Ovary (tissue), 9 donors: Measurements from ENCODE around the gene CDC25A. TPM values are rescaled to one million over a fixed set of nuclear protein-coding genes. Genes with fewer than 3 reads are reported as not detected.

Source experiments
- DNase-seq, 5 donors: peaks; one replicate each; pipeline ENCODE4 v3.0.0-alpha.2; 2019 to 2020
- H3K27ac ChIP-seq, 2 donors: fragments of 200-600 bp; one replicate each; pipeline versions ENCODE4 v1.5.1 to v1.8.0; 2019 to 2022
- H3K27me3 ChIP-seq: fragments of 200-600 bp; one replicate; pipeline ENCODE4 v1.8.0; 2022
- H3K36me3 ChIP-seq: fragments of 200-600 bp; sonication (generic); one replicate; pipeline ENCODE4 v1.5.1; 2019
- H3K4me1 ChIP-seq: one replicate; pipeline ENCODE4 v1.8.1; 2013; ENCODE audit warnings: mild to moderate bottlenecking, moderate library complexity; ENCODE audit not compliant: insufficient read depth
- H3K4me3 ChIP-seq: fragments of 200-600 bp; sonication (generic); one replicate; pipeline ENCODE4 v1.5.1; 2017
- H3K9me3 ChIP-seq, 2 donors: fragments of 200-600 bp in 1 of 2; sonication (generic) in 1 of 2; one replicate each; pipeline versions ENCODE4 v1.5.1 to v1.8.1; 2013 to 2019; ENCODE audit warnings: mild to moderate bottlenecking in 1 of 2, moderate library complexity in 1 of 2
- EP300 ChIP-seq: sonication (generic); formaldehyde crosslinking; IDR thresholded peaks from one replicate; pipeline ENCODE4 v1.6.1; 2017; ENCODE audit warnings: antibody characterized with exemption
- POLR2A ChIP-seq: fragments of 450-650 bp; IDR thresholded peaks from one replicate; pipeline ENCODE4 v1.6.1; 2017; ENCODE audit warnings: antibody characterized with exemption, mild to moderate bottlenecking, moderate library complexity
- WGBS, 3 donors: extraction: QIAGEN DNeasy Blood & Tissue Kit in 1 of 3; methylation state at CpG; one replicate each; pipeline versions ENCODE4 v1.1.5 to v1.1.7; 2013 to 2017; 5-methylcytosine and 5-hydroxymethylcytosine counted together
- intact Hi-C, 4 donors: fragments of 100-400 bp; cut with DNase I; formaldehyde crosslinking; loops; one replicate each; pipeline versions ENCODE4 v1.11.0 to v1.15.1; 2022 to 2023
- polyA plus RNA-seq, 2 donors: library from polyadenylated mRNA; stranded (reverse); fragments of 200-250 nt in 1 of 2; fragments of 350-450 nt in 1 of 2; fragmentation: Illumina TruSeq in 1 of 2; extraction: RNeasy Lipid Tissue Mini Kit (QIAGEN cat#74804) in 1 of 2; gene quantifications; one replicate each; pipeline ENCODE4 v1.2.3, GENCODE V29; 2013 to 2014
- total RNA-seq, 7 donors: library from RNA; depleted of rRNA in 2 of 7; stranded (reverse); fragments of >200 nt in 2 of 7; fragmentation: NEBNext Ultra II Directional in 3 of 7; extraction: Animal tissue kit (Norgen Biotek cat#: 25700) in 3 of 7; gene quantifications; one replicate each; pipeline versions ENCODE4 v1.1.0 to v1.2.4, GENCODE V29; 2016 to 2023
- TF ChIP-seq, protein P1 (sequence below), 3 donors: fragments of 450-650 bp in 2 of 3; fragments of 200-600 bp in 1 of 3; IDR thresholded peaks; one replicate each; pipeline versions ENCODE4 v1.5.1 to v1.8.0; 2016 to 2022; ENCODE audit warnings: antibody characterized with exemption in 3 of 3, mild to moderate bottlenecking in 1 of 3
- donor health status: DM: no; HTN: no; CAD: no; lungs with moderate emphysema.
- donor health status: DM: no; HTN: no; CAD: no.
- donor health status: Bipolar disorder and iron deficiency.
- donor health status: DM: yes; HTN: yes; CAD: no.
- donor health status: DM: no; HTN: no; CAD: no.
- donor health status: DM: yes; HTN: yes; CAD: no.

CDC25A gene
- total and polyA plus RNA-seq, 9 donors: 1.1 to 4.4 (median 3.2) TPM

DNA sequence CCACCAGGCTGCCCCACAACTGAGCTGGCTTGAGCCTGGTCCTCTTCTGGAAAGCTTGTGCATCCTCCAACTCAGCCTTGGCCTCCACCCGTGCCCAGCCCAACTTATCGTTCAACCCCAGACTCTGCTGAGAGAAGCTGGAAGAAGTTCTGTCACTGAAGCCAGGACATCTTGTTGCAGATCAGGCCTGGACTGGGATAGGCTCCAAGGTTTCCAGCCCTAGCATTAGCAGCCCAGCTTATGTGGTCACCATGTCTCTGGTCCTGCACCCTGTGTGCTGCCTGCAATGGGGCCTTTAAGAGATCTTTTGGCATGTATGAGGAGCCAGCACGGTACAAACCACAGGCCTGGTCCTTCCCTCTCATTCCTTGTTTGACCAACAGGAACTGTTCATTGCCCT, 19.9 kb upstream of the CDC25A start:
- no peaks in the 10 kb centered on the region for H3K9me3 ChIP-seq
- DNase-seq: no peak
- TF ChIP-seq POLR2A (no peak), EP300 (no peak)
- TF ChIP-seq, protein P1, sequence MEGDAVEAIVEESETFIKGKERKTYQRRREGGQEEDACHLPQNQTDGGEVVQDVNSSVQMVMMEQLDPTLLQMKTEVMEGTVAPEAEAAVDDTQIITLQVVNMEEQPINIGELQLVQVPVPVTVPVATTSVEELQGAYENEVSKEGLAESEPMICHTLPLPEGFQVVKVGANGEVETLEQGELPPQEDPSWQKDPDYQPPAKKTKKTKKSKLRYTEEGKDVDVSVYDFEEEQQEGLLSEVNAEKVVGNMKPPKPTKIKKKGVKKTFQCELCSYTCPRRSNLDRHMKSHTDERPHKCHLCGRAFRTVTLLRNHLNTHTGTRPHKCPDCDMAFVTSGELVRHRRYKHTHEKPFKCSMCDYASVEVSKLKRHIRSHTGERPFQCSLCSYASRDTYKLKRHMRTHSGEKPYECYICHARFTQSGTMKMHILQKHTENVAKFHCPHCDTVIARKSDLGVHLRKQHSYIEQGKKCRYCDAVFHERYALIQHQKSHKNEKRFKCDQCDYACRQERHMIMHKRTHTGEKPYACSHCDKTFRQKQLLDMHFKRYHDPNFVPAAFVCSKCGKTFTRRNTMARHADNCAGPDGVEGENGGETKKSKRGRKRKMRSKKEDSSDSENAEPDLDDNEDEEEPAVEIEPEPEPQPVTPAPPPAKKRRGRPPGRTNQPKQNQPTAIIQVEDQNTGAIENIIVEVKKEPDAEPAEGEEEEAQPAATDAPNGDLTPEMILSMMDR (IDR thresholded peaks at IDR 0.05): no peak
- H3K27me3 ChIP-seq: no peaks in the 10 kb centered on the region
- H3K27ac ChIP-seq: no peak overlapping the region
- H3K36me3 ChIP-seq: no peaks in the 10 kb centered on the region
- no peak overlapping the region for H3K4me3 ChIP-seq
- WGBS, 3 donors: 53 to 63% (median 56%) methylated on average over 3 of the region's 3 CpGs
- intact Hi-C loops: no loop called here
- H3K4me1 ChIP-seq: no peaks in the 10 kb centered on the region

DNA sequence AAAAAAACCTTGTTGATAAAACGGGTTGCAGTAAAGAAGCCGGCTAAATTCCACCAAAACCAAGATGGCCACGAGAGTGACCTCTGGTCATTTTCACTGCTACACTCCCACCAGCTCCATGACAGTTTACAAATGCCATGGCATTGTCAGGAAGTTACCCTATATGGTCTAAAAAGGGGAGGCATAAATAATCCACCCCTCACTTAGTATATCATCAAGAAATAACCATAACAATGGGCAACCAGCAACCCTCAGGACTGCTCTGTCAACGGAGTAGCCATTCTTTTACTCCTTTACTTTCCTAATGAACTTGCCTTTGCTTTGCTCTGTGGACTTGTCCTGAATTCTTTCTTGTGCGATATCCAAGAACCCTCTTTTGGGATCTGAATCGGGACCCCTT, 14.4 kb upstream of the CDC25A start:
- no peaks in the 10 kb centered on the region for H3K4me1 ChIP-seq
- no peak overlapping the region for H3K27ac ChIP-seq
- H3K27me3 ChIP-seq: no peaks in the 10 kb centered on the region
- H3K36me3 ChIP-seq: no peaks in the 10 kb centered on the region
- no peaks in the 10 kb centered on the region for H3K9me3 ChIP-seq
- TF ChIP-seq EP300 (no peak), POLR2A (no peak)
- TF ChIP-seq, protein P1 (IDR thresholded peaks at IDR 0.05): no peak
- no peak overlapping the region for H3K4me3 ChIP-seq
- no peak for DNase-seq
- WGBS, 3 donors: 49 to 72% (median 55%) methylated on average over 6 of the region's 6 CpGs
- intact Hi-C loops: no loop called here

DNA sequence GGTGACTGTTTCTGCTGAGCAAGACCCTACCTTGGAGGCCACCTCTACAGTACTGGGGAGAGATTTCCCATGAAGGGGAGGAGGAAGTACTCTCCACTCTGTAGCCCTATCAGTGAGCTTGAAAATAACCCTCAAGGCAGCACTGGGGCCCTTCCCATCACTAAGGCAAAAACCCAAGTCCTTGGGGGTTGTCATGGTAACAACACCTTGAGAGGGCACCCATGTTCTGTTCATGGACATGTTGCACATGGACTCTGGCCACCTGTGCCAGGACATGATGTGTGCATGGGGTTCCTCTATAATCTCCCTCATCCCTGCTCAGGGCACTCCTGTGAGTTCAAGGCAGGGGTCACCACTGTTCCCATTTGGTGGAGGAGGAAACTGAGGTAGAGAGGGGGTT, 10.9 kb upstream of the CDC25A start:
- DNase-seq: peak in 1 of 5 donors; percentile 12
- H3K4me1 ChIP-seq: peaks cover 2% of the 10 kb centered on the region
- no peaks in the 10 kb centered on the region for H3K27me3 ChIP-seq
- H3K4me3 ChIP-seq: no peak overlapping the region
- H3K9me3 ChIP-seq: no peaks in the 10 kb centered on the region
- H3K27ac ChIP-seq: no peak overlapping the region
- H3K36me3 ChIP-seq: no peaks in the 10 kb centered on the region
- intact Hi-C loops: loop anchor here in 3 of 4 donors (5.0 to 10.0 kb wide), 4 partner anchors 96 to 238 kb away; partner anchors contain the start of gene PLXNB1 (in 2 of the 3)
- TF ChIP-seq, protein P1 (IDR thresholded peaks at IDR 0.05): no peak
- TF ChIP-seq EP300: no peak
- TF ChIP-seq POLR2A: no peak

DNA sequence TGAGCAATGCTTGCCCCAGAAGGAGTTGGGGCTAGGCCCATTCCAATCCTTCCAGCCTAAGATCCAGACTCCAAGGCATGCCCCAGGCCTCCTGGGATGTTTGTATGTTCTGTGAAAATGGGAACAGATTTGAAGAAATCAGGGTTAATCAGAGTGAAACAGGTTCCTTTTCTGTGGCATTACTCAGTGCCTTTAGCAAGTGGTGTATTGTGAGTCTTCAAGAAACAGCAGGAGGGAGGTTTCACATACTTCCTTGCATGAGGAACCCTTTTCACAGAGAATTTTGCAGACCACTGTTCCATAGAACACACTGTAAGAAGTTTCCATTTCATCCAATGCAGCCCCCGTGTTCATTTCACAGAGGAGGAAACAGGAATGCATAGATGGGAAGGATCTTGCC, 8.4 kb upstream of the CDC25A start:
- no peak overlapping the region for H3K27ac ChIP-seq
- no peak overlapping the region for H3K4me3 ChIP-seq
- TF ChIP-seq POLR2A (no peak), EP300 (no peak)
- TF ChIP-seq, protein P1 (IDR thresholded peaks at IDR 0.05): no peak
- H3K4me1 ChIP-seq: peaks cover 2% of the 10 kb centered on the region
- H3K27me3 ChIP-seq: no peaks in the 10 kb centered on the region
- 62 to 78% (median 73%) methylated on average over 1 of the region's 1 CpG for WGBS, 3 donors
- DNase-seq: no peak
- intact Hi-C loops: loop anchor here in 3 of 4 donors (5.0 to 10.0 kb wide), 4 partner anchors 98 to 241 kb away; partner anchors contain the start of gene PLXNB1 (in 2 of the 3)
- no peaks in the 10 kb centered on the region for H3K9me3 ChIP-seq
- no peaks in the 10 kb centered on the region for H3K36me3 ChIP-seq
